Measurements from ENCODE around the gene PRR14. TPM values are rescaled to one million over a fixed set of nuclear protein-coding genes. Genes with fewer than 3 reads are reported as not detected.

The PRR14 gene
- total and polyA plus RNA-seq, 2 of the 8 experiments (the other 6 are each of a cell fraction or from before 2014, with no cell fraction given): 3.6 to 16.1 TPM

DNA sequence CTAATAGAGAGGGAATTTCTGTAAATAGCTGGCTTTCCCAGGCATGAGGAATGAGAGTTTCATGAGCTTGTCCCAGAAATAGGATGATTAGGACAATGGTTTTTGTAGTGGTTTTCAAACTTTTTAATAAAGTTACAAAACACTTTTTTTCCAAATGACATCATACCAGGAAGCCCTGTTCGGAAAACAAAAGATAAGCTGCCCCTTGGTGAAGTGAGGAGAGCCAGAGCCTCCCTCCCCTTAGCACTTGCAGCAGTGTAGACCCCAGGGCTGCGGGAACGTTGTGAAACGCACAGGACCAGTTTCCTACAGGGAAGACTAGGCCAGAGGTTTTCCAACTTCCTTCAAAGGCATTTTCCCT is 15.1 kb downstream of the PRR14 start:
- Histone ChIP-seq H4K20me1 (replicated peaks in 1 of 2; ENCODE audit: control insufficient read depth in 1 of 2, insufficient read depth in 2 of 2, low read length in 2 of 2) (peaks cover 21 to 62% of the 10 kb centered on the region in 2 experiments), H3K79me1 (ENCODE audit: low read depth, low read length) (no peaks in the 10 kb centered on the region), H3K14ac (ENCODE audit: insufficient read length) (no peak overlapping the region), H3K18ac (ENCODE audit: extremely low read depth, low read length) (no peak overlapping the region), H3K27me3 (replicated peaks in 1 of 4; ENCODE audit: control insufficient read depth in 3 of 4, extremely low read depth in 1 of 4, insufficient read depth in 3 of 4, low read length in 3 of 4) (peaks cover 17 to 83% (median 55%) of the 10 kb centered on the region in 4 experiments), H3K56ac (replicated peaks; ENCODE audit: insufficient read length, low read depth, low read length) (no peak overlapping the region), H2BK15ac (ENCODE audit: low read length) (no peak overlapping the region), H2BK5ac (ENCODE audit: low read depth, low read length) (no peak overlapping the region), H2BK12ac (ENCODE audit: low read depth, low read length) (no peak overlapping the region), H2AK5ac (ENCODE audit: low read depth, low read length) (no peak overlapping the region), H4K8ac (ENCODE audit: extremely low read depth, insufficient read depth, low read length) (no peak overlapping the region), H3K79me2 (ENCODE audit: control insufficient read depth in 1 of 2, insufficient read depth in 2 of 2, low read length in 2 of 2) (no peaks in the 10 kb centered on the region), H3K27ac (ENCODE audit: low read depth, low read length) (no peak overlapping the region), H2BK20ac (ENCODE audit: low read length) (no peak overlapping the region), H2BK120ac (replicated peaks; ENCODE audit: low read depth, low read length) (no peak overlapping the region), H4K5ac (ENCODE audit: insufficient read length, low read depth, low read length) (no peak overlapping the region), H3K4me3 (ENCODE audit: extremely low read depth in 1 of 4, insufficient read depth in 2 of 4, low read depth in 3 of 4, low read length in 4 of 4) (no peak overlapping the region), H3K4me2 (ENCODE audit: insufficient read depth in 1 of 2, low read depth in 2 of 2, low read length in 2 of 2) (no peak overlapping the region), H2AFZ (ENCODE audit: low read length) (no peak overlapping the region), H3K4ac (replicated peaks; ENCODE audit: insufficient read length, low read depth, low read length) (no peak overlapping the region), H4K91ac (replicated peaks; ENCODE audit: insufficient read length, low read length) (no peak overlapping the region), H3K23ac (ENCODE audit: insufficient read length) (no peak overlapping the region), H3K9ac (replicated peaks in 1 of 4; ENCODE audit: extremely low read depth in 1 of 4, low read depth in 3 of 4, low read length in 3 of 4) (no peak overlapping the region), H3K9me3 (ENCODE audit: insufficient read depth in 2 of 2, low read depth in 1 of 2, low read length in 1 of 2) (no peaks in the 10 kb centered on the region), H3K36me3 (ENCODE audit: control insufficient read depth in 2 of 4, insufficient read depth in 4 of 4, low read length in 3 of 4) (peaks cover 0 to 19% (median 2%) of the 10 kb centered on the region in 4 experiments; a peak in 5 of 8 replicates), H3K4me1 (replicated peaks in 1 of 4; ENCODE audit: control insufficient read depth in 3 of 4, insufficient read depth in 4 of 4, low read length in 3 of 4) (no peaks in the 10 kb centered on the region), H3K23me2 (ENCODE audit: low read depth, low read length) (no peaks in the 10 kb centered on the region)
- no peak for TF ChIP-seq TCF12 (IDR thresholded peaks at IDR 0.05; ENCODE audit: low read depth, low read length)
- TF ChIP-seq, protein P1, sequence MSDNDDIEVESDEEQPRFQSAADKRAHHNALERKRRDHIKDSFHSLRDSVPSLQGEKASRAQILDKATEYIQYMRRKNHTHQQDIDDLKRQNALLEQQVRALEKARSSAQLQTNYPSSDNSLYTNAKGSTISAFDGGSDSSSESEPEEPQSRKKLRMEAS (IDR thresholded peaks at IDR 0.05): no peak
- no peak for TF ChIP-seq EGR1 (IDR thresholded peaks at IDR 0.05; ENCODE audit: borderline replicate concordance, low read depth, low read length)
- TF ChIP-seq POLR2AphosphoS5 (IDR thresholded peaks at IDR 0.05; ENCODE audit: low read depth, low read length): no peak
- TF ChIP-seq CTBP2 (IDR thresholded peaks at IDR 0.05; ENCODE audit: borderline replicate concordance, insufficient read depth, insufficient read length, low read length): no peak
- TF ChIP-seq SUZ12 (IDR thresholded peaks at IDR 0.05; ENCODE audit: low read length): no peak
- WGBS, 2 experiments (ENCODE audit: extremely low coverage in 1 of 2, insufficient coverage in 1 of 2, insufficient read length in 1 of 2, insufficient replicate concordance in 2 of 2, low coverage in 1 of 2, low lambda C conversion rate in 2 of 2, missing lambda C conversion rate in 1 of 2): 94% methylated on average over 4 of the region's 4 CpGs; no CpG with 5 or more reads in 1 of the 2 experiments
- CTCF ChIA-PET (ENCODE audit: partially characterized antibody): interaction anchor here (1.1 to 2.7 kb wide), 6 partner anchors 12 to 29 kb away, joined by 5 to 12 read pairs (median 8); no protein-coding TSS in a partner anchor
- DNase-seq (ENCODE audit: low read depth in 1 of 2, low spot score in 2 of 2) (no peak), FAIRE-seq (no peak)
- POLR2A ChIA-PET (ENCODE audit: partially characterized antibody): interaction anchor here (0.7 to 1.8 kb wide), 3 partner anchors 9 to 31 kb away, joined by 3 to 5 read pairs (median 4); no protein-coding TSS in a partner anchor

Data from H1 (cell line).